Sigmoid colon (tissue), 7 donors: ENCODE results near the gene TUBA4B. TPM values are rescaled to one million over a fixed set of nuclear protein-coding genes. Genes with fewer than 3 reads are reported as not detected.

Experiments
- DNase-seq: peaks from one replicate; pipeline ENCODE4 v3.0.0-alpha.2; 2019
- H3K27ac ChIP-seq, 4 donors: fragments of 200-600 bp; sonication (generic); one replicate each; pipeline ENCODE4 v1.5.1; 2016 to 2019; ENCODE audit warnings: mild to moderate bottlenecking in 1 of 4
- H3K27me3 ChIP-seq, 3 donors: fragments of 200-600 bp; sonication (generic); one replicate each; pipeline ENCODE4 v1.5.1; 2019; ENCODE audit warnings: mild to moderate bottlenecking in 1 of 3
- H3K36me3 ChIP-seq, 4 donors: fragments of 200-600 bp; sonication (generic); one replicate each; pipeline ENCODE4 v1.5.1; 2016 to 2019
- H3K4me1 ChIP-seq, 4 donors: fragments of 200-600 bp; sonication (generic); one replicate each; pipeline ENCODE4 v1.5.1; 2017 to 2019
- H3K4me3 ChIP-seq, 4 donors: fragments of 200-600 bp; sonication (generic); one replicate each; pipeline ENCODE4 v1.5.1; 2017 to 2019; ENCODE audit warnings: mild to moderate bottlenecking in 2 of 4, moderate library complexity in 1 of 4
- H3K9me3 ChIP-seq, 4 donors: fragments of 200-600 bp in 3 of 4; sonication (generic) in 3 of 4; one replicate each; pipeline versions ENCODE4 v1.5.1 to v1.6.1; 2013 to 2019
- EP300 ChIP-seq, 4 donors: sonication (generic); formaldehyde crosslinking; IDR thresholded peaks; one replicate each; pipeline ENCODE4 v1.6.1; 2017; ENCODE audit warnings: antibody characterized with exemption in 4 of 4
- POLR2A ChIP-seq, 2 donors: fragments of 450-650 bp; IDR thresholded peaks; one replicate each; pipeline ENCODE4 v1.6.1; 2016; ENCODE audit warnings: antibody characterized with exemption in 2 of 2, mild to moderate bottlenecking in 2 of 2, moderate library complexity in 2 of 2
- POLR2AphosphoS5 ChIP-seq, 4 donors: sonication (generic); formaldehyde crosslinking; IDR thresholded peaks; one replicate each; pipeline ENCODE4 v1.6.1; 2017; ENCODE audit warnings: antibody characterized with exemption in 4 of 4
- WGBS, 2 donors: extraction: QIAGEN DNeasy Blood & Tissue Kit; methylation state at CpG; one replicate each; pipeline ENCODE4 v1.1.7; 2013; 5-methylcytosine and 5-hydroxymethylcytosine counted together
- intact Hi-C: fragments of 100-400 bp; cut with DNase I; formaldehyde crosslinking; loops from one replicate; pipeline ENCODE4 v1.15.1; 2023
- polyA plus RNA-seq, 3 donors: library from polyadenylated mRNA; stranded (reverse); fragments of 200-250 nt; gene quantifications; one replicate each; pipeline ENCODE4 v1.2.3, GENCODE V29; 2013
- total RNA-seq, 4 donors: library from RNA; depleted of rRNA; stranded (reverse); fragments of >200 nt; gene quantifications; one replicate each; pipeline ENCODE4 v1.1.0, GENCODE V29; 2016
- TF ChIP-seq, protein P1 (sequence below), 4 experiments: fragments of 450-650 bp in 3 of 4; fragments of 200-600 bp in 1 of 4; IDR thresholded peaks; one replicate each; pipeline ENCODE4 v1.5.1; 2016 to 2019; ENCODE audit warnings: antibody characterized with exemption in 4 of 4, mild to moderate bottlenecking in 3 of 4, moderate library complexity in 2 of 4
- donor health status: healthy with polysubstance abuse.
- donor health status: Bipolar disorder and iron deficiency.
- donor health status: healthy.

Gene TUBA4B
- total and polyA plus RNA-seq, 7 donors = not detected

DNA sequence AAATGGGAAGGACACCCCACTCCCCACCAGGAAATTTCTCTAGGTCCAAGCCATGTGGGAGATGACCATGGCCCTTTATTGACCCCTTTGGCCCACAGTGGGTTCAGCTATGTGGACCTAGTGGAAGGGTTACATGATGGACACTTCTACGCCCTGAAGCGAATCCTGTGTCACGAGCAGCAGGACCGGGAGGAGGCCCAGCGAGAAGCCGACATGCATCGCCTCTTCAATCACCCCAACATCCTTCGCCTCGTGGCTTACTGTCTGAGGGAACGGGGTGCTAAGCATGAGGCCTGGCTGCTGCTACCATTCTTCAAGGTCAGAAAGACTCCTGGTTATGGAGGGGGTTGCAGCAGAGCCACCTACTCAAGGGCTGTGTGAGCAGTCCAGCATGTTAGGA lies 6.5 kb upstream of the TUBA4B start:
- H3K27ac ChIP-seq = peak overlapping the region; percentile 87 to 97 (median 92)

DNA sequence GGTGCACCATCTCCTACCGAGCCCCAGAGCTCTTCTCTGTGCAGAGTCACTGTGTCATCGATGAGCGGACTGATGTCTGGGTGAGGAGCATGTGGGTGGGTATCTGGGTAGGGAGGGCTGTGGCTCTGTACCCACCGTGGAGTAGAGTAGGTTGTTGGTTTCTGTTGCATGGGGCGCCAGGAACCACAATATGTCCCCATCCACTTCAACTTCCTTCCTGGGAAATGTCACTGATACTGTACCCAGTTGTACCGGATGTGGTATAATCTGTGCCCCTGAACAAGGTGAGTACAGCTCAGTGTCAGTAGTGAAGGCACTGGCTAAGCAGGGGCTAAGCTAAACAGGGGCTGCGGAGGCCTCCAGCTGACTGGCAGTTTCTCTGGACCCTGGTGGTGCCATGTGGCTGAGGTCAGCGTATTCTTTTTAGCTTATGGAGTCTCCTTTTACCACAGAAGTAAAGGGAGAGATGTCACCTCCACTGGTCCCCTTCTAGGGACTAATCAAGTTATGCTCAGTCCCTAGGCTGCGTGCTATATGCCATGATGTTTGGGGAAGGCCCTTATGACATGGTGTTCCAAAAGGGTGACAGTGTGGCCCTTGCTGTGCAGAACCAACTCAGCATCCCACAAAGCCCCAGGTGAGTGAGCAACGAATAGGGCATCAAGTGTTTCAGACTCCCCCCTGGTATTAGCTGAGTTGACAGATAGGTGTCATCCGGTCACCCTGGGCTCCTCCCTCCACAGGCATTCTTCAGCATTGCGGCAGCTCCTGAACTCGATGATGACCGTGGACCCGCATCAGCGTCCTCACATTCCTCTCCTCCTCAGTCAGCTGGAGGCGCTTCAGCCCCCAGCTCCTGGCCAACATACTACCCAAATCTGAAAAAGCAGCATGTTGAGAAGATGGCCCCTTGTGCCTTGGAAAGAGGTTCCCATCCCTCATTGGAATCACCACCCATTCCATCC lies 5.1 kb upstream of the TUBA4B start:
- H3K4me3 ChIP-seq = no peak overlapping the region
- intact Hi-C loops = no loop called here
- H3K27me3 ChIP-seq = no peaks in the 10 kb centered on the region
- peak overlapping the region; percentile 79 to 87 (median 82) for H3K27ac ChIP-seq
- H3K9me3 ChIP-seq = no peaks in the 10 kb centered on the region
- no peak for DNase-seq
- H3K36me3 ChIP-seq = peaks cover 0 to 40% (median 8%) of the 10 kb centered on the region in 4 donors
- TF ChIP-seq, protein P1, sequence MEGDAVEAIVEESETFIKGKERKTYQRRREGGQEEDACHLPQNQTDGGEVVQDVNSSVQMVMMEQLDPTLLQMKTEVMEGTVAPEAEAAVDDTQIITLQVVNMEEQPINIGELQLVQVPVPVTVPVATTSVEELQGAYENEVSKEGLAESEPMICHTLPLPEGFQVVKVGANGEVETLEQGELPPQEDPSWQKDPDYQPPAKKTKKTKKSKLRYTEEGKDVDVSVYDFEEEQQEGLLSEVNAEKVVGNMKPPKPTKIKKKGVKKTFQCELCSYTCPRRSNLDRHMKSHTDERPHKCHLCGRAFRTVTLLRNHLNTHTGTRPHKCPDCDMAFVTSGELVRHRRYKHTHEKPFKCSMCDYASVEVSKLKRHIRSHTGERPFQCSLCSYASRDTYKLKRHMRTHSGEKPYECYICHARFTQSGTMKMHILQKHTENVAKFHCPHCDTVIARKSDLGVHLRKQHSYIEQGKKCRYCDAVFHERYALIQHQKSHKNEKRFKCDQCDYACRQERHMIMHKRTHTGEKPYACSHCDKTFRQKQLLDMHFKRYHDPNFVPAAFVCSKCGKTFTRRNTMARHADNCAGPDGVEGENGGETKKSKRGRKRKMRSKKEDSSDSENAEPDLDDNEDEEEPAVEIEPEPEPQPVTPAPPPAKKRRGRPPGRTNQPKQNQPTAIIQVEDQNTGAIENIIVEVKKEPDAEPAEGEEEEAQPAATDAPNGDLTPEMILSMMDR (IDR thresholded peaks at IDR 0.05) = no peak
- TF ChIP-seq EP300 (IDR thresholded peaks at IDR 0.05) (no peak), POLR2A (IDR thresholded peaks at IDR 0.05) (no peak)
- 72 to 86% methylated on average over 17 of the region's 17 CpGs for WGBS, 2 donors
- H3K4me1 ChIP-seq = peaks cover 0 to 67% (median 65%) of the 10 kb centered on the region in 4 donors

More for the DNA sequence above, 6.5 kb upstream of the TUBA4B start:
- 94% methylated on average over 10 of the region's 10 CpGs for WGBS, 2 donors
- H3K9me3 ChIP-seq = no peaks in the 10 kb centered on the region
- H3K36me3 ChIP-seq = peaks cover 0 to 39% (median 8%) of the 10 kb centered on the region in 4 donors
- H3K27me3 ChIP-seq = no peaks in the 10 kb centered on the region
- intact Hi-C loops = no loop called here
- H3K4me3 ChIP-seq = no peak overlapping the region
- no peak for DNase-seq
- H3K4me1 ChIP-seq = peaks cover 0 to 53% (median 53%) of the 10 kb centered on the region in 4 donors
- TF ChIP-seq, protein P1 (IDR thresholded peaks at IDR 0.05) = no peak
- TF ChIP-seq POLR2AphosphoS5 (IDR thresholded peaks at IDR 0.05) (no peak), EP300 (IDR thresholded peaks at IDR 0.05) (no peak), POLR2A (IDR thresholded peaks at IDR 0.05) (no peak)

DNA sequence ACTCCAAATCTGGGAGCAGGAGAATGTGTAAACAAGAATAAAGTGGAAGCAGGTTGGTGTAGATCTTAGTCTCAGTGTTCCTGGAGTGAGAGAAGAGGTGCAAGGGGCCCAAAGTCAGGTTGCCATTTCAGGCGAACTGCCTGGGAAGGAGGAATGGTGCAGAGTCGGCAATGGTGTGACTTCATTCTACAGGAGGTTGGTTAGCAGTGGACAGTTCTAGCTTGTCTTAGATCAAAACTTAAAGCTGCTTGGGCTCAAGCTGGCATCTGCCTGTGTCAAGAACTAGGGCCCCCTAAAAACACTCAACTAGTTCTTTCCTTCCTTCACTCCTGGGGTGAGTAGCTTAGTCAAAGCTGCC lies 4.2 kb upstream of the TUBA4B start:
- H3K4me3 ChIP-seq = no peak overlapping the region
- peaks cover 0 to 40% (median 8%) of the 10 kb centered on the region in 4 donors for H3K36me3 ChIP-seq
- no peak for DNase-seq
- intact Hi-C loops = no loop called here
- no peaks in the 10 kb centered on the region for H3K9me3 ChIP-seq
- TF ChIP-seq EP300 (IDR thresholded peaks at IDR 0.05) = no peak
- peaks cover 0 to 72% (median 69%) of the 10 kb centered on the region in 4 donors for H3K4me1 ChIP-seq
- peak overlapping the region; percentile 79 to 87 (median 82) for H3K27ac ChIP-seq
- no peaks in the 10 kb centered on the region for H3K27me3 ChIP-seq
- 23 to 63% methylated on average over 2 of the region's 2 CpGs for WGBS, 2 donors

DNA sequence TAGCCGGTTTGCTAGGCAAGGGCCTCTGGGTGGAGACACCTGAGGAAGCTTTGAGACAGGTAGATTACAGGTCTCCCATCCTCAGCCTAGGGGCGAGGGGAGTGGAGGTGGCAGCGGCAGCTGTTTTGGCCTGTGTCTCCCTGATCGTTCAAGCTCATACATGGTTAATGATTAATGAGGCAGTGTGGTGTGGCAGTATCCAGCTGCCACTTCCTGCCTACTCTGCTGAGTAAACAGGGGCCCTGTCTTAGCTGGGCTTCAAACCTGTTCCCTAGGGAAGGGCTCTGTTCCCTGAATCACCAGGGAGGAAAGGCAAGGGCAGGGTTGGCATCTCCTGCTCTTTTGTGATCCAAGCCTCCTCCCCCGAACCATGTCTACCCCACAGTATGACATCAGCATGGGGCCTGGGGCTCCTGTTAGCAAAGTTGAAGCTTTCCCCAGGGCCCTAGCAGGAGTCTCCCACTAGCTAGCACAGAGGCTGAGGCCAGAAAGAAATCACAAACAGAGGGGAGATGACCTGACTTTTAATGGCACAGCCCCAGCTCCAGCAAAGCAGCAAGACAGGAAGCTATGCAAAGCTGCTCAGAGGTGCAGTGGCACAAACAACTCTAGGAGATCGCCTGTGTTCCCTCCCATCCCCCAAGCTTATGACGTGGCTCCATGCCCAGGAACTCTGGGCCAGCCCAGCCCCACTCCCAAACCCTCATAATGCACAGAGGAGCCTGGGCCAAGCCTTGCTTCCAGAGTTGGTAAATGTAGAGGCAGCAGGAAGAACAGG lies 3.7 kb upstream of the TUBA4B start:
- Histone ChIP-seq H3K4me3 (no peak overlapping the region), H3K9me3 (no peaks in the 10 kb centered on the region), H3K36me3 (peaks cover 0 to 40% (median 8%) of the 10 kb centered on the region in 4 donors), H3K4me1 (peaks cover 0 to 74% (median 72%) of the 10 kb centered on the region in 4 donors), H3K27ac (peak overlapping the region; percentile 79 to 87 (median 82)), H3K27me3 (no peaks in the 10 kb centered on the region)
- TF ChIP-seq POLR2A (IDR thresholded peaks at IDR 0.05) (no peak), POLR2AphosphoS5 (IDR thresholded peaks at IDR 0.05) (peak; percentile 51 to 76 (median 68)), EP300 (IDR thresholded peaks at IDR 0.05) (no peak)
- TF ChIP-seq, protein P1 (IDR thresholded peaks at IDR 0.05) = no peak
- DNase-seq = peak; percentile 91
- intact Hi-C loops = no loop called here
- WGBS, 2 donors = 4 to 9% methylated on average over 7 of the region's 7 CpGs
